H1 (cell line): ENCODE data around the gene ARSB.
A peak's percentile ranks its signal among the peaks of the same experiment; 100 is the strongest.

Experiments
- BRCA1 ChIP-seq: IDR thresholded peaks from 2 replicates; pipeline ENCODE4 v1.6.1; 2012; ENCODE audit warnings: low read depth, low read length, improper control_type of control experiment
- CEBPB ChIP-seq: IDR thresholded peaks from 2 replicates; pipeline ENCODE4 v1.6.1; 2012; ENCODE audit warnings: low read depth, low read length
- CHD2 ChIP-seq: IDR thresholded peaks from 2 replicates; pipeline ENCODE4 v1.6.1; 2012; ENCODE audit warnings: low read length, improper control_type of control experiment
- EP300 ChIP-seq, 2 experiments: IDR thresholded peaks; 1 replicate in 1 of 2; 2 replicates in 1 of 2; pipeline ENCODE4 v1.6.1; 2011 to 2012; ENCODE audit warnings: low read depth in 2 of 2, low read length in 2 of 2, mild to moderate bottlenecking in 2 of 2, borderline replicate concordance in 1 of 2, inconsistent platforms in 1 of 2, moderate library complexity in 1 of 2
- EZH2 ChIP-seq: fragments of 200-600 bp; sonication (generic); IDR thresholded peaks from 2 replicates; pipeline ENCODE4 v1.7.1; 2012; ENCODE audit warnings: low read depth, mild to moderate bottlenecking, moderate library complexity, low read length, inconsistent platforms; ENCODE audit not compliant: severe bottlenecking
- JUN ChIP-seq: IDR thresholded peaks from 2 replicates; pipeline ENCODE4 v1.6.1; 2011; ENCODE audit warnings: low read depth, mild to moderate bottlenecking, improper control_type of control experiment, low read length
- PHF8 ChIP-seq: fragments of 200-600 bp; sonication (generic); conservative IDR thresholded peaks from 2 replicates; pipeline ENCODE4 v1.7.1; 2012; ENCODE audit warnings: low read depth, mild to moderate bottlenecking, inconsistent platforms, low read length, moderate library complexity
- SAP30 ChIP-seq: fragments of 300-600 bp; sonication (generic); IDR thresholded peaks from 2 replicates; pipeline ENCODE4 v1.7.1; 2012; ENCODE audit warnings: low read length, moderate library complexity, mild to moderate bottlenecking, inconsistent platforms; ENCODE audit not compliant: insufficient read depth, insufficient replicate concordance
- SRF ChIP-seq: IDR thresholded peaks from 2 replicates; pipeline ENCODE4 v1.6.1; 2011; ENCODE audit warnings: mild to moderate bottlenecking, low read depth, low read length, moderate library complexity
- SUZ12 ChIP-seq: fragments of 200-600 bp; sonication (generic); IDR thresholded peaks from 2 replicates; pipeline ENCODE4 v1.6.1; 2012; ENCODE audit warnings: mild to moderate bottlenecking, inconsistent platforms, low read length, moderate library complexity, mixed read lengths
- TCF12 ChIP-seq: IDR thresholded peaks from 2 replicates; pipeline ENCODE4 v1.6.1; 2011; ENCODE audit warnings: low read depth, mild to moderate bottlenecking, low read length
- TF ChIP-seq, protein P1 (sequence below), 3 experiments: IDR thresholded peaks; 1 replicate in 2 of 3; 2 replicates in 1 of 3; pipeline versions ENCODE4 v1.5.1 to v1.6.1; 2011; ENCODE audit warnings: low read length in 3 of 3, mild to moderate bottlenecking in 3 of 3, inconsistent platforms in 2 of 3, low read depth in 1 of 3, moderate library complexity in 1 of 3; ENCODE audit not compliant: insufficient read depth in 1 of 3; ENCODE audit errors: control extremely low read depth in 1 of 3

DNA sequence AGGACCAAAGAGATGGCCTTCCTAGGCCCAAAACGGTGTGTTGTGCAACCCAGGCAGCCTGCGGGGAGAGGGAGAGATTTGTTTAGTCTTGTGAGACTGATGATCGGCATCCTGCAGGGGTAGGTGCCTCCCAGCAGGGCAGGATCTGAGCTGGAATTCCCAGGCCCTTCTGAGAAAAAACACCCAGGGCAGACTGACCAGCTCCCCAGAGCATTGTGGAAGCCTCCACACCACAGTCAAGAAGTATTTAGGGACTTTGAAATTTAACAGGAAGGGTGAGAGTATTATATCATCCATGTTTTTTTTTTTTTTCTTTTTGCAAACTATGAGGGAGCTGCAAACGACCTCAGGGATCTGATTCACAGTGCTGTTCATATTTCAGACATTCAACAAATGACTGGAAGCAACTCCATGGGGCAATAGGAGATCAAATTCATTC is 232.0 kb downstream of the ARSB start:
- TF ChIP-seq, protein P1, sequence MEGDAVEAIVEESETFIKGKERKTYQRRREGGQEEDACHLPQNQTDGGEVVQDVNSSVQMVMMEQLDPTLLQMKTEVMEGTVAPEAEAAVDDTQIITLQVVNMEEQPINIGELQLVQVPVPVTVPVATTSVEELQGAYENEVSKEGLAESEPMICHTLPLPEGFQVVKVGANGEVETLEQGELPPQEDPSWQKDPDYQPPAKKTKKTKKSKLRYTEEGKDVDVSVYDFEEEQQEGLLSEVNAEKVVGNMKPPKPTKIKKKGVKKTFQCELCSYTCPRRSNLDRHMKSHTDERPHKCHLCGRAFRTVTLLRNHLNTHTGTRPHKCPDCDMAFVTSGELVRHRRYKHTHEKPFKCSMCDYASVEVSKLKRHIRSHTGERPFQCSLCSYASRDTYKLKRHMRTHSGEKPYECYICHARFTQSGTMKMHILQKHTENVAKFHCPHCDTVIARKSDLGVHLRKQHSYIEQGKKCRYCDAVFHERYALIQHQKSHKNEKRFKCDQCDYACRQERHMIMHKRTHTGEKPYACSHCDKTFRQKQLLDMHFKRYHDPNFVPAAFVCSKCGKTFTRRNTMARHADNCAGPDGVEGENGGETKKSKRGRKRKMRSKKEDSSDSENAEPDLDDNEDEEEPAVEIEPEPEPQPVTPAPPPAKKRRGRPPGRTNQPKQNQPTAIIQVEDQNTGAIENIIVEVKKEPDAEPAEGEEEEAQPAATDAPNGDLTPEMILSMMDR (IDR thresholded peaks at IDR 0.05; ENCODE audit: control extremely low read depth in 1 of 3, insufficient read depth in 1 of 3, low read depth in 1 of 3, low read length in 3 of 3) = no peak
- TF ChIP-seq CEBPB = peak; percentile 26; the same call in 1 of the 2 replicates
- TF ChIP-seq SAP30 = no peak
- no peak for TF ChIP-seq SRF
- no peak for TF ChIP-seq JUN
- no peak for TF ChIP-seq EP300 (IDR thresholded peaks at IDR 0.05; ENCODE audit: borderline replicate concordance in 1 of 2, low read depth in 2 of 2, low read length in 2 of 2)
- TF ChIP-seq CHD2 = no peak
- TF ChIP-seq TCF12 = no peak
- TF ChIP-seq SUZ12 = no peak
- TF ChIP-seq EZH2 = no peak
- no peak for TF ChIP-seq PHF8
- no peak for TF ChIP-seq BRCA1
